Neural cell (in vitro differentiated cells): ENCODE measurements around the gene SCRN2. TPM values are rescaled to one million over a fixed set of nuclear protein-coding genes. Genes with fewer than 3 reads are reported as not detected.

Source experiments
- H2AFZ ChIP-seq: fragments of 200-600, 300-800 bp; sonication (generic), shearing (Covaris generic); 2 replicates; pipeline ENCODE4 v1.6.0; 2014; ENCODE audit warnings: low read depth, mild to moderate bottlenecking, antibody characterized with exemption, low read length, moderate library complexity
- H3F3A ChIP-seq: fragments of 200-600 bp; shearing (Covaris generic); 2 replicates; pipeline ENCODE4 v1.6.1; 2016; ENCODE audit warnings: mild to moderate bottlenecking, moderate library complexity, mixed read lengths, antibody characterized with exemption, low read length; ENCODE audit not compliant: insufficient read depth, poor library complexity, severe bottlenecking
- H3K27ac ChIP-seq: fragments of 200-600, 300-800 bp; sonication (generic), shearing (Covaris generic); 2 replicates; pipeline ENCODE4 v1.5.1; 2014; ENCODE audit warnings: mild to moderate bottlenecking, low read length, moderate library complexity
- H3K27me3 ChIP-seq: fragments of 300-800, 200-600 bp; sonication (generic), shearing (Covaris generic); 2 replicates; pipeline ENCODE4 v1.6.0; 2014; ENCODE audit warnings: mild to moderate bottlenecking, low read depth, low read length, moderate library complexity; ENCODE audit not compliant: insufficient read depth
- H3K36me3 ChIP-seq: fragments of 300-800, 200-600 bp; sonication (generic), shearing (Covaris generic); 2 replicates; pipeline ENCODE4 v1.5.1; 2014; ENCODE audit warnings: mild to moderate bottlenecking, antibody characterized with exemption, low read length, moderate library complexity; ENCODE audit not compliant: insufficient read depth
- H3K4me2 ChIP-seq: fragments of 300-800, 200-600 bp; sonication (generic), shearing (Covaris generic); 2 replicates; pipeline ENCODE4 v1.6.0; 2014; ENCODE audit warnings: mild to moderate bottlenecking, low read length
- H3K4me3 ChIP-seq: fragments of 300-800, 200-600 bp; sonication (generic), shearing (Covaris generic); 2 replicates; pipeline ENCODE4 v1.5.1; 2014; ENCODE audit warnings: mild to moderate bottlenecking, low read length, moderate library complexity
- H3K79me2 ChIP-seq: fragments of 200-600 bp; shearing (Covaris generic); replicated peaks from 2 replicates; pipeline ENCODE4 v1.6.0; 2014; ENCODE audit warnings: mild to moderate bottlenecking, low read length, moderate library complexity; ENCODE audit not compliant: insufficient read depth
- H3K9ac ChIP-seq: fragments of 300-800, 200-600 bp; sonication (generic), shearing (Covaris generic); 2 replicates; pipeline ENCODE4 v1.6.1; 2016; ENCODE audit warnings: mild to moderate bottlenecking, low read length, mixed read lengths
- H3K9me2 ChIP-seq: fragments of 200-600 bp; shearing (Covaris generic); 2 replicates; pipeline ENCODE4 v1.6.1; 2016; ENCODE audit warnings: mild to moderate bottlenecking, low read length, mixed read lengths; ENCODE audit not compliant: insufficient read depth
- H3K9me3 ChIP-seq: fragments of 200-600, 300-800 bp; sonication (generic), shearing (Covaris generic); 2 replicates; pipeline ENCODE4 v1.6.1; 2016; ENCODE audit warnings: mild to moderate bottlenecking, mixed run types, low read length, moderate library complexity, mixed read lengths
- H4K20me1 ChIP-seq: fragments of 200-600 bp; shearing (Covaris generic); 2 replicates; pipeline ENCODE4 v1.6.1; 2016; ENCODE audit warnings: mild to moderate bottlenecking, mixed run types; ENCODE audit not compliant: insufficient read depth
- CTCF ChIP-seq: fragments of 450-650 bp; IDR thresholded peaks from 2 replicates; pipeline ENCODE4 v1.5.1; 2014; ENCODE audit warnings: antibody characterized with exemption, mild to moderate bottlenecking, moderate library complexity; ENCODE audit not compliant: poor library complexity, severe bottlenecking
- EP300 ChIP-seq: fragments of 450-650 bp; conservative IDR thresholded peaks from 2 replicates; pipeline ENCODE4 v1.6.1; 2014; ENCODE audit warnings: antibody characterized with exemption, mild to moderate bottlenecking, moderate library complexity; ENCODE audit not compliant: poor library complexity, severe bottlenecking
- EZH2 ChIP-seq: fragments of 200-600, 300-800 bp; shearing (Covaris generic), sonication (generic); IDR thresholded peaks from 2 replicates; pipeline ENCODE4 v1.6.1; 2014; ENCODE audit warnings: antibody characterized with exemption, low read length, borderline replicate concordance, mild to moderate bottlenecking; ENCODE audit not compliant: insufficient read depth, poor library complexity, severe bottlenecking
- MXI1 ChIP-seq: fragments of 450-650 bp; conservative IDR thresholded peaks from 2 replicates; pipeline ENCODE4 v1.6.1; 2014; ENCODE audit warnings: antibody characterized with exemption, mild to moderate bottlenecking; ENCODE audit not compliant: poor library complexity, severe bottlenecking
- POLR2AphosphoS5 ChIP-seq: IDR thresholded peaks from 2 replicates; pipeline ENCODE4 v1.6.1; 2012
- RAD21 ChIP-seq: fragments of 450-650 bp; conservative IDR thresholded peaks from 2 replicates; pipeline ENCODE4 v1.6.1; 2014; ENCODE audit warnings: antibody characterized with exemption, mild to moderate bottlenecking, moderate library complexity
- SMC3 ChIP-seq: fragments of 450-650 bp; conservative IDR thresholded peaks from 2 replicates; pipeline ENCODE4 v1.6.1; 2014; ENCODE audit warnings: antibody characterized with exemption, mild to moderate bottlenecking, moderate library complexity; ENCODE audit not compliant: poor library complexity
- TAF1 ChIP-seq: IDR thresholded peaks from 2 replicates; pipeline ENCODE4 v1.6.1; 2012; ENCODE audit warnings: low read depth
- polyA plus RNA-seq: library from polyadenylated mRNA; depleted of rRNA; stranded (reverse); fragments of >200 nt; gene quantifications from 2 replicates; pipeline ENCODE4 v1.2.3, GENCODE V29; 2014
- TF ChIP-seq, protein P1 (sequence below): IDR thresholded peaks from 2 replicates; pipeline ENCODE4 v1.6.1; 2012; ENCODE audit warnings: borderline replicate concordance

The SCRN2 gene
- polyA plus RNA-seq, 1 donor from 2014 or later: 94.0 TPM

DNA sequence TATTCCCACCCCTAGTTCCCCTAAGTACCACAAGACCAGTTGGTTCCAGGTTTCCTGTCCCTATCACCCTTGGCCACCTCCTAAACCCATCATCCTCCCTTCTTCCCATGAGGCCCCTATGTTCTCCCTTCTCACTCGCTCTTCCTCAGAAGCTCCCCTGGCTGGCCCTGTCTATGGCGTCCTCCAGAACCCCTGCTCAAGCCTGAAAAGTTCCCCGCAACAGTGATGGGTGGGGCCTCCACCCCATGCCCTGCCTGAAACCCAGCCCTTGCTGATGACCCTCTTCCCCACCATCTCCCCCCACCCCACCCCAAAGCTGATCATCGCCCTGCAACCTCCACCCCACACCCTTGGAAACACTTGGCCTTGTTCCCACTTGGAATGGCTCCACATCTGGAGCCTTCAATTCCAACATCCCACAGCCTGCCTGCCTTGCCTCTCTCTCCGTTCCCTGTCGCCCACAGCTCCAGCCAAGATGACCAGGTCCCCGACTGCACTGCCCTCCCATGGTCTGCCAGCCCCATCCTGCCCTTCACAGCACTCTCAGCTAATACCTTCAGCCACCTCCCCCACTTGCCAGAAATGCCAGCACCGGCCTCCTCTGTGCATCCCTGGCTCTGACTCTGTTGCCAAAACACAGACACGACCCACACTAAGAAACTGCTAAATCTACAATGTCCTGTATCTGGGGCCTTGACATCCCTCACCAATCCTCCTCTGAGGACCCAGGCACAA is 30.0 kb downstream of the SCRN2 start:
- Histone ChIP-seq H3K4me2 (no peak overlapping the region), H3K36me3 (no peaks in the 10 kb centered on the region), H3K9ac (no peak overlapping the region), H3K79me2 (no peaks in the 10 kb centered on the region), H3K4me3 (no peak overlapping the region), H3K27ac (no peak overlapping the region), H4K20me1 (no peaks in the 10 kb centered on the region), H3F3A (no peaks in the 10 kb centered on the region), H3K9me2 (no peaks in the 10 kb centered on the region), H3K27me3 (no peaks in the 10 kb centered on the region), H3K9me3 (no peaks in the 10 kb centered on the region), H2AFZ (no peak overlapping the region)
- TF ChIP-seq EP300 (no peak), SMC3 (no peak), RAD21 (no peak), TAF1 (no peak), POLR2AphosphoS5 (no peak)

DNA sequence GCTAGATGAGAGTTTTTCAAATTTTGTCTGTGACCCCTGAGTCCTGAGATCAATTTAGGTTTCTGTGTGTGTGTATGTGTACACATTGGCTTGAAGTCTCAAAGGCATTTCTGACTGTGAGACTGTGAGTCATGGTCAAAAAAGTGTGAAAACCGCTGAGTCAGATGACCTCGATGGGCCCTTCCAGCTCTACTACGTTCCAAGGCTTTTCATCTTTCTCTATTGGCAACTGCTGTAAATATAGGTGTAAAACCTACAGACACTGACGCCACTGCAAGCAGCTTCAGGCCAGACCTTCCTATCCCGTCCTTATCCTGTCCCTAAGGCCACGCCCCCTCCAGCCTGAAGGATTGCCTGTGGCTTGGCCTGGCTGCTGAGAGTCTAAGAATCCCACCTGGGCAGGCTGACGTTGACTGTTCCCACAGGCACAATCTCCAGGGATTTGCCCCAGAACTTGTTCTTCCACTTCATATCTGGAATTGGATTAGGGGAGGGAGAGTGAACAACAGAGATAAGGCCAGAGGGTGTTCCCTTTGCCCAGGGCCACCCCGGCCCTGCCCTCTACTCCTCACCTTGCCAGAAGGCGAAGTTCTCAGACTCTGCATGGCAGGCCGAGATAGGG is 30.8 kb downstream of the SCRN2 start:
- H3K27ac ChIP-seq: no peak overlapping the region
- no peak overlapping the region for H3K4me3 ChIP-seq
- no peak overlapping the region for H2AFZ ChIP-seq
- H3K36me3 ChIP-seq: no peaks in the 10 kb centered on the region
- TF ChIP-seq EZH2: no peak
- no peak for TF ChIP-seq POLR2AphosphoS5
- no peak for TF ChIP-seq CTCF
- no peak for TF ChIP-seq MXI1
- TF ChIP-seq RAD21: no peak
- TF ChIP-seq SMC3: no peak
- no peak for TF ChIP-seq TAF1
- TF ChIP-seq, protein P1, sequence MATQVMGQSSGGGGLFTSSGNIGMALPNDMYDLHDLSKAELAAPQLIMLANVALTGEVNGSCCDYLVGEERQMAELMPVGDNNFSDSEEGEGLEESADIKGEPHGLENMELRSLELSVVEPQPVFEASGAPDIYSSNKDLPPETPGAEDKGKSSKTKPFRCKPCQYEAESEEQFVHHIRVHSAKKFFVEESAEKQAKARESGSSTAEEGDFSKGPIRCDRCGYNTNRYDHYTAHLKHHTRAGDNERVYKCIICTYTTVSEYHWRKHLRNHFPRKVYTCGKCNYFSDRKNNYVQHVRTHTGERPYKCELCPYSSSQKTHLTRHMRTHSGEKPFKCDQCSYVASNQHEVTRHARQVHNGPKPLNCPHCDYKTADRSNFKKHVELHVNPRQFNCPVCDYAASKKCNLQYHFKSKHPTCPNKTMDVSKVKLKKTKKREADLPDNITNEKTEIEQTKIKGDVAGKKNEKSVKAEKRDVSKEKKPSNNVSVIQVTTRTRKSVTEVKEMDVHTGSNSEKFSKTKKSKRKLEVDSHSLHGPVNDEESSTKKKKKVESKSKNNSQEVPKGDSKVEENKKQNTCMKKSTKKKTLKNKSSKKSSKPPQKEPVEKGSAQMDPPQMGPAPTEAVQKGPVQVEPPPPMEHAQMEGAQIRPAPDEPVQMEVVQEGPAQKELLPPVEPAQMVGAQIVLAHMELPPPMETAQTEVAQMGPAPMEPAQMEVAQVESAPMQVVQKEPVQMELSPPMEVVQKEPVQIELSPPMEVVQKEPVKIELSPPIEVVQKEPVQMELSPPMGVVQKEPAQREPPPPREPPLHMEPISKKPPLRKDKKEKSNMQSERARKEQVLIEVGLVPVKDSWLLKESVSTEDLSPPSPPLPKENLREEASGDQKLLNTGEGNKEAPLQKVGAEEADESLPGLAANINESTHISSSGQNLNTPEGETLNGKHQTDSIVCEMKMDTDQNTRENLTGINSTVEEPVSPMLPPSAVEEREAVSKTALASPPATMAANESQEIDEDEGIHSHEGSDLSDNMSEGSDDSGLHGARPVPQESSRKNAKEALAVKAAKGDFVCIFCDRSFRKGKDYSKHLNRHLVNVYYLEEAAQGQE: no peak
- no peak for TF ChIP-seq EP300
- H3K9me3 ChIP-seq: no peaks in the 10 kb centered on the region
- no peak overlapping the region for H3K9ac ChIP-seq
- no peak overlapping the region for H3K4me2 ChIP-seq
- no peaks in the 10 kb centered on the region for H4K20me1 ChIP-seq
- H3F3A ChIP-seq: no peaks in the 10 kb centered on the region
- no peaks in the 10 kb centered on the region for H3K27me3 ChIP-seq
- H3K79me2 ChIP-seq: no peaks in the 10 kb centered on the region
- no peaks in the 10 kb centered on the region for H3K9me2 ChIP-seq
